CD4-positive, alpha-beta T cell treated with Interleukin-6 for 4 hours (primary cell): ENCODE data around the gene RRBP1.

Source experiments
- DNase-seq: peaks from one replicate; pipeline ENCODE4 v3.0.0-alpha.2; 2020; ENCODE audit warnings: mixed read lengths

Gene RRBP1

GRCh38 chr20:17608701-17609497 lies 73.1 kb downstream of the RRBP1 start:
- DNase-seq, result no peak

- no peak for DNase-seq
Measured at GRCh38 chr20:17606001-17606400, 76.0 kb downstream of the RRBP1 start.

- no peak for DNase-seq
Measured at GRCh38 chr20:17605131-17605660, 76.8 kb downstream of the RRBP1 start.

- no peak for DNase-seq
Measured at GRCh38 chr20:17602493-17602892, 79.5 kb downstream of the RRBP1 start.

GRCh38 chr20:17601957-17602356 lies 80.1 kb downstream of the RRBP1 start:
- DNase-seq, result no peak

GRCh38 chr20:17598013-17598550 lies 84.0 kb downstream of the RRBP1 start:
- no peak for DNase-seq

GRCh38 chr20:17595856-17596255 lies 86.2 kb downstream of the RRBP1 start:
- DNase-seq, result no peak

- no peak for DNase-seq
Measured at GRCh38 chr20:17594443-17594842, 87.6 kb downstream of the RRBP1 start.

GRCh38 chr20:17593902-17594301 lies 88.1 kb downstream of the RRBP1 start:
- DNase-seq, result no peak

- DNase-seq, result no peak
Measured at GRCh38 chr20:17590245-17590644, 91.8 kb downstream of the RRBP1 start.

GRCh38 chr20:17589161-17589834 lies 92.7 kb downstream of the RRBP1 start:
- DNase-seq, result no peak

- DNase-seq, result no peak
Measured at GRCh38 chr20:17587824-17588223, 94.2 kb downstream of the RRBP1 start.

- no peak for DNase-seq
Measured at GRCh38 chr20:17587148-17587547, 94.9 kb downstream of the RRBP1 start.

GRCh38 chr20:17586250-17586649 lies 95.8 kb downstream of the RRBP1 start:
- no peak for DNase-seq

- DNase-seq, result no peak
Measured at GRCh38 chr20:17584689-17585088, 97.4 kb downstream of the RRBP1 start.

- no peak for DNase-seq
Measured at GRCh38 chr20:17583126-17583525, 98.9 kb downstream of the RRBP1 start.

- DNase-seq, result no peak
Measured at GRCh38 chr20:17580895-17581294, 101.1 kb downstream of the RRBP1 start.

- DNase-seq, result no peak
Measured at GRCh38 chr20:17579369-17580039, 102.5 kb downstream of the RRBP1 start.

- no peak for DNase-seq
Measured at GRCh38 chr20:17576215-17576614, 105.8 kb downstream of the RRBP1 start.

GRCh38 chr20:17573463-17573862 lies 108.6 kb downstream of the RRBP1 start:
- DNase-seq, result no peak

- DNase-seq, result no peak
Measured at GRCh38 chr20:17572034-17572638, 109.9 kb downstream of the RRBP1 start.

- no peak for DNase-seq
Measured at GRCh38 chr20:17571153-17571527, 110.9 kb downstream of the RRBP1 start.
